GM23338 (cell line): ENCODE measurements around the gene TOMM6. TPM values are rescaled to one million over a fixed set of nuclear protein-coding genes. Genes with fewer than 3 reads are reported as not detected.

Experiments
- ATAC-seq: fragments of 200-7000 bp; cut with Tn5 transposase; 3 replicates; pipeline ENCODE4 v1.9.1; 2020
- DNase-seq: peaks from one replicate; pipeline ENCODE4 v3.0.0-alpha.2; 2015; ENCODE audit warnings: low spot score
- H2AFZ ChIP-seq: fragments of 200-600 bp; sonication (generic); 2 replicates; pipeline ENCODE4 v1.8.0; 2016; ENCODE audit warnings: antibody characterized with exemption, mild to moderate bottlenecking, moderate library complexity
- H3F3A ChIP-seq: fragments of 200-600 bp; sonication (generic); replicated peaks from 2 replicates; pipeline ENCODE4 v1.8.0; 2017; ENCODE audit warnings: antibody characterized with exemption, mixed run types, low read depth
- H3K27ac ChIP-seq: fragments of 200-600 bp; sonication (generic); 2 replicates; pipeline ENCODE4 v1.6.1; 2016; ENCODE audit warnings: low read depth
- H3K27me3 ChIP-seq: fragments of 200-600 bp; sonication (generic); 2 replicates; pipeline ENCODE4 v1.8.0; 2016; ENCODE audit warnings: mild to moderate bottlenecking, mixed run types, moderate library complexity; ENCODE audit not compliant: insufficient read depth
- H3K36me3 ChIP-seq: fragments of 200-600 bp; sonication (generic); 2 replicates; pipeline ENCODE4 v1.8.0; 2016; ENCODE audit warnings: mild to moderate bottlenecking; ENCODE audit not compliant: insufficient read depth
- H3K4me1 ChIP-seq: fragments of 200-600 bp; sonication (generic); 2 replicates; pipeline ENCODE4 v1.8.0; 2016; ENCODE audit warnings: mild to moderate bottlenecking, moderate library complexity; ENCODE audit not compliant: insufficient read depth
- H3K4me2 ChIP-seq: fragments of 200-600 bp; sonication (generic); 2 replicates; pipeline ENCODE4 v1.7.1; 2017; ENCODE audit warnings: mixed run types
- H3K4me3 ChIP-seq: fragments of 200-600 bp; sonication (generic); 2 replicates; pipeline ENCODE4 v1.6.1; 2016; ENCODE audit warnings: mixed run types
- H3K79me2 ChIP-seq: fragments of 200-600 bp; sonication (generic); replicated peaks from 2 replicates; pipeline ENCODE4 v1.8.0; 2017; ENCODE audit warnings: mild to moderate bottlenecking; ENCODE audit not compliant: insufficient read depth
- H3K9me2 ChIP-seq: fragments of 200-600 bp; sonication (generic); 2 replicates; pipeline ENCODE4 v1.8.0; 2017; ENCODE audit not compliant: insufficient read depth
- H4K20me1 ChIP-seq: fragments of 200-600 bp; sonication (generic); replicated peaks from 2 replicates; pipeline ENCODE4 v1.8.0; 2017; ENCODE audit warnings: mild to moderate bottlenecking; ENCODE audit not compliant: insufficient read depth
- H3K27ac Mint-ChIP-seq: 2 replicates; pipeline ENCODE4 v1.8.0; 2020; ENCODE audit warnings: inconsistent platforms, mild to moderate bottlenecking, moderate library complexity, mixed read lengths
- H3K27me3 Mint-ChIP-seq: 3 replicates; pipeline ENCODE4 v1.8.0; 2022; ENCODE audit warnings: low read depth, mild to moderate bottlenecking, moderate library complexity, mixed read lengths, inconsistent platforms; ENCODE audit not compliant: insufficient read depth, poor library complexity
- H3K36me3 Mint-ChIP-seq: 3 replicates; pipeline ENCODE4 v1.8.0; 2021; ENCODE audit warnings: low read depth, mild to moderate bottlenecking, inconsistent platforms, moderate library complexity, mixed read lengths
- H3K4me1 Mint-ChIP-seq: 3 replicates; pipeline ENCODE4 v1.8.0; 2020; ENCODE audit warnings: mild to moderate bottlenecking, inconsistent platforms, mixed read lengths
- H3K4me3 Mint-ChIP-seq: 3 replicates; pipeline ENCODE4 v1.8.0; 2021; ENCODE audit warnings: moderate library complexity, mild to moderate bottlenecking, inconsistent platforms, mixed read lengths
- H3K9me3 Mint-ChIP-seq: 3 replicates; pipeline ENCODE4 v1.8.0; 2020; ENCODE audit warnings: moderate library complexity, mild to moderate bottlenecking, inconsistent platforms, mixed read lengths
- CREB1 ChIP-seq: fragments of 250-450 bp; sonication (Bioruptor Pico); IDR thresholded peaks from 2 replicates; pipeline ENCODE4 v1.5.0; 2020; ENCODE audit warnings: low read depth, mild to moderate bottlenecking, moderate library complexity
- EZH2phosphoT487 ChIP-seq: fragments of 200-600 bp; sonication (generic); IDR thresholded peaks from one replicate; pipeline ENCODE4 v1.8.1; 2018; ENCODE audit warnings: antibody characterized with exemption; ENCODE audit not compliant: unreplicated experiment
- JUNB ChIP-seq: IDR thresholded peaks from one replicate; pipeline ENCODE4 v1.6.1; 2016; ENCODE audit warnings: antibody characterized with exemption; ENCODE audit not compliant: unreplicated experiment
- NANOG ChIP-seq: IDR thresholded peaks from 2 replicates; pipeline ENCODE4 v1.6.1; 2016; ENCODE audit warnings: antibody characterized with exemption, borderline replicate concordance
- POLR2AphosphoS5 ChIP-seq: IDR thresholded peaks from 2 replicates; pipeline ENCODE4 v1.6.1; 2016; ENCODE audit warnings: antibody characterized with exemption, low read depth
- REST ChIP-seq: IDR thresholded peaks from one replicate; pipeline ENCODE4 v1.6.1; 2018; ENCODE audit warnings: antibody characterized with exemption; ENCODE audit not compliant: unreplicated experiment
- STAT1 ChIP-seq: IDR thresholded peaks from one replicate; pipeline ENCODE4 v1.6.1; 2016; ENCODE audit warnings: antibody characterized with exemption; ENCODE audit not compliant: unreplicated experiment
- ZNF114 ChIP-seq: fragments of 250-450 bp; sonication (Bioruptor Pico); IDR thresholded peaks from 2 replicates; pipeline ENCODE4 v1.5.0; 2020; ENCODE audit warnings: mild to moderate bottlenecking, moderate library complexity
- polyA plus RNA-seq: library from polyadenylated mRNA; unstranded; fragments of >200 nt; fragmentation: Nextera tagmentation; extraction: Ambion mirVana; gene quantifications from 2 replicates; pipeline ENCODE4 v1.2.1, GENCODE V29; 2016
- total RNA-seq: library from RNA; depleted of rRNA; stranded (reverse); fragments of >200 nt; shearing (Covaris generic); gene quantifications from 2 replicates; pipeline ENCODE4 v1.2.3, GENCODE V29; 2014
- TF ChIP-seq, protein P1 (sequence below): IDR thresholded peaks from 2 replicates; pipeline ENCODE4 v1.6.1; 2016; ENCODE audit warnings: antibody characterized with exemption
- TF ChIP-seq, protein P2 (sequence below): fragments of 250-450 bp; sonication (Bioruptor Pico); IDR thresholded peaks from 2 replicates; pipeline ENCODE4 v1.5.0; 2020; ENCODE audit warnings: mild to moderate bottlenecking, moderate library complexity

The TOMM6 gene
- total and polyA plus RNA-seq, 2 experiments from 2014 or later, result 195 to 372 TPM

- TF ChIP-seq, protein P1, sequence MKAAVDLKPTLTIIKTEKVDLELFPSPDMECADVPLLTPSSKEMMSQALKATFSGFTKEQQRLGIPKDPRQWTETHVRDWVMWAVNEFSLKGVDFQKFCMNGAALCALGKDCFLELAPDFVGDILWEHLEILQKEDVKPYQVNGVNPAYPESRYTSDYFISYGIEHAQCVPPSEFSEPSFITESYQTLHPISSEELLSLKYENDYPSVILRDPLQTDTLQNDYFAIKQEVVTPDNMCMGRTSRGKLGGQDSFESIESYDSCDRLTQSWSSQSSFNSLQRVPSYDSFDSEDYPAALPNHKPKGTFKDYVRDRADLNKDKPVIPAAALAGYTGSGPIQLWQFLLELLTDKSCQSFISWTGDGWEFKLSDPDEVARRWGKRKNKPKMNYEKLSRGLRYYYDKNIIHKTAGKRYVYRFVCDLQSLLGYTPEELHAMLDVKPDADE, result no peak
- TF ChIP-seq CREB1 (CRISPR knock-in tag), result no peak
- TF ChIP-seq, protein P2, sequence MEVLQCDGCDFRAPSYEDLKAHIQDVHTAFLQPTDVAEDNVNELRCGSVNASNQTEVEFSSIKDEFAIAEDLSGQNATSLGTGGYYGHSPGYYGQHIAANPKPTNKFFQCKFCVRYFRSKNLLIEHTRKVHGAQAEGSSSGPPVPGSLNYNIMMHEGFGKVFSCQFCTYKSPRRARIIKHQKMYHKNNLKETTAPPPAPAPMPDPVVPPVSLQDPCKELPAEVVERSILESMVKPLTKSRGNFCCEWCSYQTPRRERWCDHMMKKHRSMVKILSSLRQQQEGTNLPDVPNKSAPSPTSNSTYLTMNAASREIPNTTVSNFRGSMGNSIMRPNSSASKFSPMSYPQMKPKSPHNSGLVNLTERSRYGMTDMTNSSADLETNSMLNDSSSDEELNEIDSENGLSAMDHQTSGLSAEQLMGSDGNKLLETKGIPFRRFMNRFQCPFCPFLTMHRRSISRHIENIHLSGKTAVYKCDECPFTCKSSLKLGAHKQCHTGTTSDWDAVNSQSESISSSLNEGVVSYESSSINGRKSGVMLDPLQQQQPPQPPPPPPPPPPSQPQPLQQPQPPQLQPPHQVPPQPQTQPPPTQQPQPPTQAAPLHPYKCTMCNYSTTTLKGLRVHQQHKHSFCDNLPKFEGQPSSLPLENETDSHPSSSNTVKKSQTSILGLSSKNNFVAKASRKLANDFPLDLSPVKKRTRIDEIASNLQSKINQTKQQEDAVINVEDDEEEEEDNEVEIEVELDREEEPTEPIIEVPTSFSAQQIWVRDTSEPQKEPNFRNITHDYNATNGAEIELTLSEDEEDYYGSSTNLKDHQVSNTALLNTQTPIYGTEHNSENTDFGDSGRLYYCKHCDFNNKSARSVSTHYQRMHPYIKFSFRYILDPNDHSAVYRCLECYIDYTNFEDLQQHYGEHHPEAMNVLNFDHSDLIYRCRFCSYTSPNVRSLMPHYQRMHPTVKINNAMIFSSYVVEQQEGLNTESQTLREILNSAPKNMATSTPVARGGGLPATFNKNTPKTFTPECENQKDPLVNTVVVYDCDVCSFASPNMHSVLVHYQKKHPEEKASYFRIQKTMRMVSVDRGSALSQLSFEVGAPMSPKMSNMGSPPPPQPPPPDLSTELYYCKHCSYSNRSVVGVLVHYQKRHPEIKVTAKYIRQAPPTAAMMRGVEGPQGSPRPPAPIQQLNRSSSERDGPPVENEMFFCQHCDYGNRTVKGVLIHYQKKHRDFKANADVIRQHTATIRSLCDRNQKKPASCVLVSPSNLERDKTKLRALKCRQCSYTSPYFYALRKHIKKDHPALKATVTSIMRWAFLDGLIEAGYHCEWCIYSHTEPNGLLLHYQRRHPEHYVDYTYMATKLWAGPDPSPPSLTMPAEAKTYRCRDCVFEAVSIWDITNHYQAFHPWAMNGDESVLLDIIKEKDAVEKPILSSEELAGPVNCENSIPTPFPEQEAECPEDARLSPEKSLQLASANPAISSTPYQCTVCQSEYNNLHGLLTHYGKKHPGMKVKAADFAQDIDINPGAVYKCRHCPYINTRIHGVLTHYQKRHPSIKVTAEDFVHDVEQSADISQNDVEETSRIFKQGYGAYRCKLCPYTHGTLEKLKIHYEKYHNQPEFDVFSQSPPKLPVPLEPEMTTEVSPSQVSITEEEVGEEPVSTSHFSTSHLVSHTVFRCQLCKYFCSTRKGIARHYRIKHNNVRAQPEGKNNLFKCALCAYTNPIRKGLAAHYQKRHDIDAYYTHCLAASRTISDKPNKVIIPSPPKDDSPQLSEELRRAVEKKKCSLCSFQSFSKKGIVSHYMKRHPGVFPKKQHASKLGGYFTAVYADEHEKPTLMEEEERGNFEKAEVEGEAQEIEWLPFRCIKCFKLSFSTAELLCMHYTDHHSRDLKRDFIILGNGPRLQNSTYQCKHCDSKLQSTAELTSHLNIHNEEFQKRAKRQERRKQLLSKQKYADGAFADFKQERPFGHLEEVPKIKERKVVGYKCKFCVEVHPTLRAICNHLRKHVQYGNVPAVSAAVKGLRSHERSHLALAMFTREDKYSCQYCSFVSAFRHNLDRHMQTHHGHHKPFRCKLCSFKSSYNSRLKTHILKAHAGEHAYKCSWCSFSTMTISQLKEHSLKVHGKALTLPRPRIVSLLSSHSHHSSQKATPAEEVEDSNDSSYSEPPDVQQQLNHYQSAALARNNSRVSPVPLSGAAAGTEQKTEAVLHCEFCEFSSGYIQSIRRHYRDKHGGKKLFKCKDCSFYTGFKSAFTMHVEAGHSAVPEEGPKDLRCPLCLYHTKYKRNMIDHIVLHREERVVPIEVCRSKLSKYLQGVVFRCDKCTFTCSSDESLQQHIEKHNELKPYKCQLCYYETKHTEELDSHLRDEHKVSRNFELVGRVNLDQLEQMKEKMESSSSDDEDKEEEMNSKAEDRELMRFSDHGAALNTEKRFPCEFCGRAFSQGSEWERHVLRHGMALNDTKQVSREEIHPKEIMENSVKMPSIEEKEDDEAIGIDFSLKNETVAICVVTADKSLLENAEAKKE (CRISPR knock-in tag), result no peak
- TF ChIP-seq JUNB, result no peak
- no peak for TF ChIP-seq STAT1
- TF ChIP-seq NANOG, result no peak
- no peak for TF ChIP-seq EZH2phosphoT487
These were observed 39.4 kb upstream of the TOMM6 start (continued) for GRCh38 chr6:41748102-41748477.

- no peaks in the 10 kb centered on the region for H3K9me3 Mint-ChIP-seq
- ATAC-seq, result no peak
- no peak for TF ChIP-seq REST
- no peak for TF ChIP-seq ZNF114 (CRISPR knock-in tag)
- TF ChIP-seq, protein P1, result no peak
- TF ChIP-seq POLR2AphosphoS5, result no peak
These were observed 39.0 kb upstream of the TOMM6 start for GRCh38 chr6:41748542-41748941.

More at GRCh38 chr6:41748542-41748941, 39.0 kb upstream of the TOMM6 start:
- Mint-ChIP-seq H3K36me3 (no peaks in the 10 kb centered on the region), H3K4me3 (no peak overlapping the region), H3K27ac (no peak overlapping the region), H3K27me3 (peaks cover 7% of the 10 kb centered on the region), H3K4me1 (no peaks in the 10 kb centered on the region)
- no peak overlapping the region for H3K4me2 ChIP-seq
- no peak for DNase-seq
- no peaks in the 10 kb centered on the region for H3K4me1 ChIP-seq
- H3F3A ChIP-seq, result no peaks in the 10 kb centered on the region
- no peak overlapping the region for H3K27ac ChIP-seq
- no peaks in the 10 kb centered on the region for H3K9me2 ChIP-seq
- H4K20me1 ChIP-seq, result no peaks in the 10 kb centered on the region
- H3K36me3 ChIP-seq, result no peaks in the 10 kb centered on the region
- no peak overlapping the region for H2AFZ ChIP-seq
- H3K4me3 ChIP-seq, result no peak overlapping the region
- H3K79me2 ChIP-seq, result no peaks in the 10 kb centered on the region
- no peaks in the 10 kb centered on the region for H3K27me3 ChIP-seq
